Lung (tissue), 12 donors: ENCODE data around the gene COG5. TPM values are rescaled to one million over a fixed set of nuclear protein-coding genes. Genes with fewer than 3 reads are reported as not detected.
A peak's percentile ranks its signal among the peaks of the same experiment; 100 is the strongest.

Experiments used
- ATAC-seq: fragments of 200-7000 bp; cut with Tn5 transposase; one replicate; pipeline ENCODE4 v1.9.1; 2020; ENCODE audit warnings: moderate number of reproducible peaks; ENCODE audit not compliant: insufficient read depth, low FRiP score
- DNase-seq, 3 donors: peaks; one replicate each; pipeline ENCODE4 v3.0.0-alpha.2; 2013 to 2017
- H3K27ac ChIP-seq, 2 donors: one replicate each; pipeline ENCODE4 v1.5.1; 2013; ENCODE audit warnings: mild to moderate bottlenecking in 2 of 2, moderate library complexity in 2 of 2, control low read depth in 1 of 2, inconsistent platforms in 1 of 2, low read depth in 1 of 2, low read length in 1 of 2
- H3K27me3 ChIP-seq, 3 donors: one replicate each; pipeline ENCODE4 v1.5.1; 2013; ENCODE audit warnings: low read length in 2 of 3; ENCODE audit not compliant: control insufficient read depth in 3 of 3, insufficient read depth in 3 of 3
- H3K36me3 ChIP-seq, 4 donors: one replicate each; pipeline ENCODE4 v1.5.1; 2013; ENCODE audit warnings: low read length in 4 of 4, mild to moderate bottlenecking in 1 of 4, moderate library complexity in 1 of 4; ENCODE audit not compliant: control insufficient read depth in 4 of 4, insufficient read depth in 4 of 4
- H3K4me1 ChIP-seq, 5 donors: one replicate each; pipeline ENCODE4 v1.5.1; 2013; ENCODE audit warnings: low read length in 5 of 5, mild to moderate bottlenecking in 2 of 5, moderate library complexity in 1 of 5; ENCODE audit not compliant: control insufficient read depth in 5 of 5, insufficient read depth in 5 of 5
- H3K4me3 ChIP-seq: one replicate; pipeline ENCODE4 v1.5.1; 2013; ENCODE audit warnings: mild to moderate bottlenecking, control low read depth, moderate library complexity
- H3K9ac ChIP-seq, 2 donors: one replicate each; pipeline ENCODE4 v1.5.1; 2013; ENCODE audit warnings: low read length in 2 of 2, control low read depth in 1 of 2; ENCODE audit not compliant: insufficient read depth in 1 of 2
- H3K9me3 ChIP-seq, 4 donors: one replicate each; pipeline ENCODE4 v1.5.1; 2013; ENCODE audit warnings: low read length in 3 of 4, mild to moderate bottlenecking in 1 of 4, moderate library complexity in 1 of 4; ENCODE audit not compliant: control insufficient read depth in 4 of 4, insufficient read depth in 3 of 4
- CTCF ChIP-seq: IDR thresholded peaks from 2 replicates; pipeline ENCODE4 v1.5.1; 2012; ENCODE audit warnings: mild to moderate bottlenecking; ENCODE audit errors: control extremely low read depth, extremely low read depth
- WGBS, 2 donors: extraction: QIAGEN DNeasy Blood & Tissue Kit; methylation state at CpG; one replicate each; pipeline ENCODE4 v1.1.7; 2013; 5-methylcytosine and 5-hydroxymethylcytosine counted together
- polyA plus RNA-seq, 2 donors: library from polyadenylated mRNA; stranded (reverse); fragments of 200-250 nt; gene quantifications; one replicate each; pipeline ENCODE4 v1.2.1, GENCODE V29; 2013
- total RNA-seq, 2 donors: library from RNA; depleted of rRNA in 1 of 2; stranded (reverse); fragments of >200 nt in 1 of 2; gene quantifications; one replicate each; pipeline ENCODE4 v1.2.1, GENCODE V29; 2014 to 2021
- donor health status: control.
- donor health status: control.
- donor health status: Bipolar disorder and iron deficiency.
- donor health status: healthy.
- donor health status: DM: yes; HTN: yes; CAD: no.

Gene COG5
- total and polyA plus RNA-seq, 4 donors = 5.6 to 101 (median 27.2) TPM

GRCh38 chr7:107609811-107610261, 46.1 kb upstream of the COG5 start:
- Histone ChIP-seq H3K4me3 (no peak overlapping the region), H3K4me1 (peaks cover 0 to 16% (median 12%) of the 10 kb centered on the region in 5 donors), H3K36me3 (peaks cover 2 to 16% (median 13%) of the 10 kb centered on the region in 4 donors), H3K27ac (peak overlapping the region in 1 of 2 donors; percentile 80), H3K27me3 (no peaks in the 10 kb centered on the region), H3K9me3 (no peaks in the 10 kb centered on the region), H3K9ac (peak overlapping the region in 1 of 2 donors; percentile 35)
- ATAC-seq (no peak), DNase-seq (peak in 2 of 3 donors; percentile 76 to 78)
- WGBS, 2 donors = 56 to 80% methylated on average over 4 of the region's 4 CpGs
- no peak for TF ChIP-seq CTCF

GRCh38 chr7:107606303-107606702, 42.6 kb upstream of the COG5 start:
- 99 to 100% methylated on average over 1 of the region's 1 CpG for WGBS, 2 donors
- H3K9me3 ChIP-seq = no peaks in the 10 kb centered on the region
- peaks cover 0 to 8% (median 4%) of the 10 kb centered on the region in 4 donors for H3K36me3 ChIP-seq
- H3K27ac ChIP-seq = no peak overlapping the region
- no peak overlapping the region for H3K9ac ChIP-seq
- ATAC-seq (no peak), DNase-seq (no peak)
- no peaks in the 10 kb centered on the region for H3K27me3 ChIP-seq
- H3K4me3 ChIP-seq = no peak overlapping the region
- peaks cover 0 to 16% (median 12%) of the 10 kb centered on the region in 5 donors for H3K4me1 ChIP-seq
- TF ChIP-seq CTCF = no peak

GRCh38 chr7:107605218-107605815, 41.6 kb upstream of the COG5 start:
- Histone ChIP-seq H3K27me3 (no peaks in the 10 kb centered on the region), H3K9ac (no peak overlapping the region), H3K27ac (no peak overlapping the region), H3K9me3 (no peaks in the 10 kb centered on the region), H3K4me3 (no peak overlapping the region), H3K36me3 (peaks cover 0 to 13% (median 3%) of the 10 kb centered on the region in 4 donors), H3K4me1 (peaks cover 0 to 16% (median 10%) of the 10 kb centered on the region in 5 donors)
- WGBS, 2 donors = 94 to 97% methylated on average over 3 of the region's 3 CpGs
- ATAC-seq (no peak), DNase-seq (no peak)
- no peak for TF ChIP-seq CTCF
